H1 (cell line): Measurements from ENCODE around the gene GPC2. TPM values are rescaled to one million over a fixed set of nuclear protein-coding genes. Genes with fewer than 3 reads are reported as not detected.
A peak's percentile ranks its signal among the peaks of the same experiment; 100 is the strongest.

ENCODE experiments used
- CTCF ChIA-PET: fragments of 300-600 bp; sonication (Branson Sonifier 250); formaldehyde crosslinking; loops from one replicate; lab custom pipeline; 2021; ENCODE audit not compliant: partially characterized antibody; lab: Charles Lee
- POLR2A ChIA-PET: fragments of 300-600 bp; sonication (Branson Sonifier 250); formaldehyde crosslinking; loops from one replicate; lab custom pipeline; 2021; ENCODE audit warnings: inconsistent platforms; ENCODE audit not compliant: partially characterized antibody; lab: Charles Lee
- DNase-seq, 2 experiments: peaks; one replicate each; pipeline versions ENCODE4 v3.0.0 to v3.0.0-alpha.2; 2010 to 2022; ENCODE audit warnings: low spot score in 2 of 2, low read depth in 1 of 2, mixed read lengths in 1 of 2
- FAIRE-seq: peaks from 2 replicates; lab custom pipeline; 2011; peaks lifted over from hg19 to GRCh38; lab: Jason Lieb, UNC
- H2AFZ ChIP-seq: 2 replicates; pipeline ENCODE4 v1.8.1; 2012; ENCODE audit warnings: low read length, inconsistent platforms
- H2AK5ac ChIP-seq: 2 replicates; pipeline ENCODE4 v1.6.1; 2013; ENCODE audit warnings: low read depth, low read length
- H2BK120ac ChIP-seq: replicated peaks from 2 replicates; pipeline ENCODE3; 2013; ENCODE audit warnings: low read depth, low read length, inconsistent platforms
- H2BK12ac ChIP-seq: 2 replicates; pipeline ENCODE4 v1.6.1; 2013; ENCODE audit warnings: low read depth, low read length
- H2BK15ac ChIP-seq: 2 replicates; pipeline ENCODE4 v1.6.1; 2013; ENCODE audit warnings: low read length
- H2BK20ac ChIP-seq: 2 replicates; pipeline ENCODE4 v1.6.1; 2013; ENCODE audit warnings: low read length
- H2BK5ac ChIP-seq: 2 replicates; pipeline ENCODE4 v1.6.1; 2013; ENCODE audit warnings: low read depth, low read length
- H3K14ac ChIP-seq: 2 replicates; pipeline ENCODE4 v1.6.1; 2013; ENCODE audit warnings: inconsistent platforms; ENCODE audit not compliant: insufficient read length
- H3K18ac ChIP-seq: 2 replicates; pipeline ENCODE4 v1.6.1; 2013; ENCODE audit warnings: low read length; ENCODE audit errors: extremely low read depth
- H3K23ac ChIP-seq: 2 replicates; pipeline ENCODE4 v1.6.1; 2013; ENCODE audit warnings: inconsistent platforms; ENCODE audit not compliant: insufficient read length
- H3K23me2 ChIP-seq: 2 replicates; pipeline ENCODE4 v1.6.1; 2013; ENCODE audit warnings: low read depth, low read length
- H3K27ac ChIP-seq: 2 replicates; pipeline ENCODE4 v1.6.1; 2011; ENCODE audit warnings: low read depth, low read length, inconsistent platforms
- H3K27me3 ChIP-seq, 4 experiments: replicated peaks in 1 of 4; 1 replicate in 1 of 4; 2 replicates in 3 of 4; pipeline versions ENCODE4 v1.6.1 to v1.8.1; 2011 to 2013; ENCODE audit warnings: low read length in 3 of 4, mild to moderate bottlenecking in 3 of 4, inconsistent platforms in 2 of 4, mixed read lengths in 2 of 4, moderate library complexity in 1 of 4; ENCODE audit not compliant: control insufficient read depth in 3 of 4, insufficient read depth in 3 of 4; ENCODE audit errors: extremely low read depth in 1 of 4
- H3K36me3 ChIP-seq, 4 experiments: 2 replicates each; pipeline versions ENCODE4 v1.6.1 to v1.8.1; 2011 to 2013; ENCODE audit warnings: mild to moderate bottlenecking in 4 of 4, low read length in 3 of 4, moderate library complexity in 2 of 4, control low read depth in 1 of 4, inconsistent platforms in 1 of 4; ENCODE audit not compliant: insufficient read depth in 4 of 4, control insufficient read depth in 2 of 4
- H3K4ac ChIP-seq: replicated peaks from 2 replicates; pipeline ENCODE3; 2013; ENCODE audit warnings: low read length, low read depth, mixed read lengths, inconsistent platforms; ENCODE audit not compliant: insufficient read length
- H3K4me1 ChIP-seq, 4 experiments: replicated peaks in 1 of 4; 1 replicate in 1 of 4; 2 replicates in 3 of 4; pipeline versions ENCODE4 v1.6.1 to v1.8.1; 2011 to 2013; ENCODE audit warnings: low read length in 3 of 4, inconsistent platforms in 2 of 4, mixed read lengths in 1 of 4; ENCODE audit not compliant: insufficient read depth in 4 of 4, control insufficient read depth in 3 of 4
- H3K4me2 ChIP-seq, 2 experiments: 2 replicates each; pipeline versions ENCODE4 v1.6.1 to v1.8.1; 2011 to 2013; ENCODE audit warnings: low read depth in 2 of 2, low read length in 2 of 2, control low read depth in 1 of 2, inconsistent platforms in 1 of 2, mild to moderate bottlenecking in 1 of 2; ENCODE audit not compliant: insufficient read depth in 1 of 2
- H3K4me3 ChIP-seq, 4 experiments: fragments of 200-600, 300-600 bp in 1 of 4; sonication (generic), shearing (Covaris generic), sonication (Bioruptor Twin) in 1 of 4; 2 replicates each; pipeline versions ENCODE4 v1.5.1 to v1.8.1; 2011 to 2016; ENCODE audit warnings: low read length in 4 of 4, low read depth in 3 of 4, control low read depth in 2 of 4, inconsistent platforms in 2 of 4, mild to moderate bottlenecking in 2 of 4, mixed read lengths in 1 of 4, moderate library complexity in 1 of 4; ENCODE audit not compliant: insufficient read depth in 2 of 4; ENCODE audit errors: extremely low read depth in 1 of 4
- H3K56ac ChIP-seq: replicated peaks from 2 replicates; pipeline ENCODE3; 2013; ENCODE audit warnings: low read depth, mild to moderate bottlenecking, mixed read lengths, low read length, inconsistent platforms; ENCODE audit not compliant: insufficient read length
- H3K79me1 ChIP-seq: 2 replicates; pipeline ENCODE4 v1.6.1; 2013; ENCODE audit warnings: low read depth, low read length, control low read depth
- H3K79me2 ChIP-seq, 2 experiments: 2 replicates each; pipeline versions ENCODE4 v1.6.1 to v1.8.1; 2012 to 2013; ENCODE audit warnings: low read length in 2 of 2, mild to moderate bottlenecking in 2 of 2, inconsistent platforms in 1 of 2; ENCODE audit not compliant: insufficient read depth in 2 of 2, control insufficient read depth in 1 of 2
- H3K9ac ChIP-seq, 4 experiments: replicated peaks in 1 of 4; 1 replicate in 1 of 4; 2 replicates in 3 of 4; pipeline versions ENCODE4 v1.6.1 to v1.8.1; 2011 to 2013; ENCODE audit warnings: low read depth in 3 of 4, low read length in 3 of 4, control low read depth in 2 of 4, mild to moderate bottlenecking in 2 of 4, moderate library complexity in 2 of 4, inconsistent platforms in 1 of 4; ENCODE audit errors: extremely low read depth in 1 of 4
- H3K9me3 ChIP-seq, 2 experiments: 2 replicates each; pipeline versions ENCODE4 v1.6.1 to v1.8.1; 2012 to 2013; ENCODE audit warnings: mild to moderate bottlenecking in 2 of 2, moderate library complexity in 2 of 2, control low read depth in 1 of 2, inconsistent platforms in 1 of 2, low read depth in 1 of 2, low read length in 1 of 2, mixed read lengths in 1 of 2; ENCODE audit not compliant: insufficient read depth in 2 of 2
- H4K20me1 ChIP-seq, 2 experiments: replicated peaks in 1 of 2; 2 replicates each; pipeline versions ENCODE3 to v1.8.1; 2011 to 2013; ENCODE audit warnings: inconsistent platforms in 2 of 2, low read length in 2 of 2, mild to moderate bottlenecking in 1 of 2; ENCODE audit not compliant: insufficient read depth in 2 of 2, control insufficient read depth in 1 of 2
- H4K5ac ChIP-seq: 2 replicates; pipeline ENCODE4 v1.6.1; 2013; ENCODE audit warnings: low read length, low read depth, mixed read lengths, inconsistent platforms; ENCODE audit not compliant: insufficient read length
- H4K8ac ChIP-seq: 2 replicates; pipeline ENCODE4 v1.8.0; 2013; ENCODE audit warnings: mild to moderate bottlenecking, moderate library complexity, low read length, inconsistent platforms; ENCODE audit not compliant: insufficient read depth; ENCODE audit errors: extremely low read depth
- H4K91ac ChIP-seq: replicated peaks from 2 replicates; pipeline ENCODE3; 2013; ENCODE audit warnings: low read length, mixed read lengths, inconsistent platforms; ENCODE audit not compliant: insufficient read length
- ATF2 ChIP-seq: IDR thresholded peaks from 2 replicates; pipeline ENCODE4 v1.6.1; 2012; ENCODE audit warnings: low read length, inconsistent platforms
- BRCA1 ChIP-seq: IDR thresholded peaks from 2 replicates; pipeline ENCODE4 v1.6.1; 2012; ENCODE audit warnings: low read depth, low read length, improper control_type of control experiment
- GABPA ChIP-seq: IDR thresholded peaks from 2 replicates; pipeline ENCODE4 v1.6.1; 2011; ENCODE audit warnings: mild to moderate bottlenecking, low read length, moderate library complexity, borderline replicate concordance; ENCODE audit not compliant: insufficient read depth
- HDAC2 ChIP-seq, 2 experiments: fragments of 300-600 bp in 1 of 2; sonication (generic) in 1 of 2; IDR thresholded peaks; 2 replicates each; pipeline ENCODE4 v1.6.1; 2011 to 2012; ENCODE audit warnings: low read depth in 2 of 2, low read length in 2 of 2, mild to moderate bottlenecking in 2 of 2, moderate library complexity in 2 of 2, borderline replicate concordance in 1 of 2, inconsistent platforms in 1 of 2
- POLR2AphosphoS5 ChIP-seq: IDR thresholded peaks from 2 replicates; pipeline ENCODE4 v1.6.1; 2011; ENCODE audit warnings: low read depth, low read length
- SAP30 ChIP-seq: fragments of 300-600 bp; sonication (generic); IDR thresholded peaks from 2 replicates; pipeline ENCODE4 v1.7.1; 2012; ENCODE audit warnings: low read length, moderate library complexity, mild to moderate bottlenecking, inconsistent platforms; ENCODE audit not compliant: insufficient read depth, insufficient replicate concordance
- SP4 ChIP-seq: IDR thresholded peaks from 2 replicates; pipeline ENCODE4 v1.6.1; 2012; ENCODE audit warnings: low read length, inconsistent platforms
- WGBS, 2 experiments: shearing (Covaris generic) in 1 of 2; methylation state at CpG; one replicate each; pipeline versions ENCODE4 v1.1.6 to v1.1.7; 2013 to 2015; ENCODE audit warnings: low lambda C conversion rate in 2 of 2, mixed read lengths in 2 of 2, inconsistent platforms in 1 of 2, low coverage in 1 of 2, missing lambda C conversion rate in 1 of 2; ENCODE audit not compliant: insufficient replicate concordance in 2 of 2, insufficient coverage in 1 of 2, insufficient read length in 1 of 2; ENCODE audit errors: extremely low coverage in 1 of 2, missing lambda C conversion rate in 1 of 2; 5-methylcytosine and 5-hydroxymethylcytosine counted together
- polyA plus RNA-seq, 7 experiments: library from polyadenylated mRNA; depleted of rRNA in 3 of 7; stranded (reverse) in 5 of 7; unstranded in 2 of 7; fragments of >200 nt in 5 of 7; fragments of 200-250 nt in 2 of 7; gene quantifications; 1 replicate in 5 of 7; 2 replicates in 1 of 7; 4 replicates in 1 of 7; pipeline versions ENCODE4 v1.2.1 to v1.2.3, GENCODE V29; 2011 to 2013; ENCODE audit warnings: missing spikeins in 2 of 7, mixed read lengths in 2 of 7
- total RNA-seq: library from RNA; stranded (reverse); fragmentation: NEBNext Ultra II Directional; extraction: Animal tissue kit (Norgen Biotek cat#: 25700); gene quantifications from 2 replicates; pipeline ENCODE4 v1.2.1, GENCODE V29; 2021

The GPC2 gene
- total and polyA plus RNA-seq, 2 of the 8 experiments (the other 6 are each of a cell fraction or from before 2014, with no cell fraction given), result 25.3 to 44.8 TPM

GRCh38 chr7:100126931-100127865 is 50.0 kb downstream of the GPC2 start, which contains the start of gene MBLAC1:
MBLAC1 (plus strand) TSS chr7:100126967; CDS start chr7:100127396, 429 bp downstream.
- H3K4me2 ChIP-seq, result peak within 1 kb of the TSS; percentile 74 to 90
- peak within 1 kb of the TSS; percentile 95; the same call in 1 of the 2 replicates for H2BK12ac ChIP-seq
- peak within 1 kb of the TSS; percentile 98 for H4K91ac ChIP-seq
- no peaks in the 10 kb centered on the region for H3K9me3 ChIP-seq
- DNase-seq (peak in 1 of 2 experiments; percentile 94), FAIRE-seq (no peak)
- H3K27me3 ChIP-seq, result peaks cover 0 to 11% (median 0%) of the 10 kb centered on the region in 4 experiments; a peak in 2 of 7 replicates
- H3K23me2 ChIP-seq, result peaks cover 8% of the 10 kb centered on the region; the same call in 1 of the 2 replicates
- H3K4ac ChIP-seq, result peak within 1 kb of the TSS; percentile 91
- peak within 1 kb of the TSS; percentile 98 for H2BK5ac ChIP-seq
- H3K79me2 ChIP-seq, result no peaks in the 10 kb centered on the region; a peak in 1 of 4 replicates
- H2AFZ ChIP-seq, result peak within 1 kb of the TSS; percentile 72; the same call in 1 of the 2 replicates
- ChIA-PET CTCF (interaction anchor here (0.7 to 9.0 kb wide), 8 partner anchors 14 to 442 kb away, joined by 3 to 108 read pairs (median 6); partner anchors contain the start of genes AP4M1, GAL3ST4, LAMTOR4 and MCM7), POLR2A (interaction anchor here (0.6 to 19.1 kb wide), 29 partner anchors 9 to 302 kb away, joined by 3 to 414 read pairs (median 4); partner anchors contain the start of genes AP4M1, COPS6, GAL3ST4 and GPC2)
- H2AK5ac ChIP-seq, result no peak within 1 kb of the TSS
- no peaks in the 10 kb centered on the region for H4K20me1 ChIP-seq
- H4K8ac ChIP-seq, result peak within 1 kb of the TSS; percentile 73
- H4K5ac ChIP-seq, result peak within 1 kb of the TSS; percentile 96
- H3K27ac ChIP-seq, result peak within 1 kb of the TSS; percentile 90
- H3K79me1 ChIP-seq, result no peaks in the 10 kb centered on the region
- no peak within 1 kb of the TSS for H3K23ac ChIP-seq
- peak within 1 kb of the TSS; percentile 84 to 90 (median 88) for H3K4me3 ChIP-seq
- no peak within 1 kb of the TSS for H3K14ac ChIP-seq
- no peaks in the 10 kb centered on the region for H3K36me3 ChIP-seq
- H3K4me1 ChIP-seq, result peaks cover 0 to 8% (median 0%) of the 10 kb centered on the region in 4 experiments; a peak in 1 of 7 replicates
- peak within 1 kb of the TSS; percentile 78 for H2BK120ac ChIP-seq
- peak within 1 kb of the TSS; percentile 99 for H3K18ac ChIP-seq
- peak within 1 kb of the TSS; percentile 97 for H3K56ac ChIP-seq
- peak within 1 kb of the TSS; percentile 77 to 93 (median 91) for H3K9ac ChIP-seq
- WGBS, 2 experiments, result 3% methylated on average over 62 of the region's 85 CpGs; no CpG with 5 or more reads in 1 of the 2 experiments
- H2BK20ac ChIP-seq, result no peak within 1 kb of the TSS
- peak within 1 kb of the TSS; percentile 40; the same call in 1 of the 2 replicates for H2BK15ac ChIP-seq
- TF ChIP-seq SAP30 (no peak), SP4 (peak; percentile 71; the same call in 1 of the 2 replicates), ATF2 (no peak), HDAC2 (IDR thresholded peaks at IDR 0.05; ENCODE audit: borderline replicate concordance in 1 of 2, low read depth in 2 of 2, low read length in 2 of 2) (peak in 1 of 2 experiments; percentile 1; a peak in 1 of 4 replicates), GABPA (no peak), BRCA1 (no peak), POLR2AphosphoS5 (peak; percentile 70)
